Melanocyte of skin (primary cell): ENCODE data around the gene MAS1. TPM values are rescaled to one million over a fixed set of nuclear protein-coding genes. Genes with fewer than 3 reads are reported as not detected.

Experiments
- total RNA-seq, 2 donors: library from RNA; depleted of rRNA; stranded (reverse); fragments of >200 nt; gene quantifications; 2 replicates each; pipeline ENCODE4 v1.2.3, GENCODE V29; 2012

Gene MAS1
- total RNA-seq, result not detected

GRCh38 chr6:159890792-159891191 is at the start of gene MAS1:
Gene MAS1, plus strand, starts transcription at chr6:159890988. Its CDS starts 15,968 bp downstream, at chr6:159906956.

Other genes starting within 250 kb of the MAS1 start
- gene SOD2, start 197.7 kb upstream of the MAS1 start, total RNA-seq, result 1,000 to 10,000 TPM in 1 of 2 donors, 10 to 100 TPM in 1; 74.3 to 1,134 TPM
- 100 to 1,000 TPM in 1 of 2 donors, 10 to 100 TPM in 1; 75.9 to 114 TPM for gene WTAP, start 163.5 kb upstream of the MAS1 start, total RNA-seq
- gene ACAT2, start 128.9 kb upstream of the MAS1 start, total RNA-seq, result 10 to 100 TPM; 66.4 to 89.9 TPM
- 100 to 1,000 TPM; 239 to 363 TPM for gene TCP1, start 101.4 kb upstream of the MAS1 start, total RNA-seq
- 10 to 100 TPM; 66.1 to 98.6 TPM for gene MRPL18, start 100.5 kb upstream of the MAS1 start, total RNA-seq
- gene PNLDC1, start 90.7 kb upstream of the MAS1 start, total RNA-seq, result not detected
- 100 to 1,000 TPM; 141 to 182 TPM for gene IGF2R, start 78.1 kb downstream of the MAS1 start, total RNA-seq
- 1 to 10 TPM in 1 of 2 donors, under 1 TPM in 1; 0.33 to 1.0 TPM for gene SLC22A1, start 230.8 kb downstream of the MAS1 start, total RNA-seq